Peyer's patch (tissue), 4 donors: ENCODE data around the gene GLYATL3. TPM values are rescaled to one million over a fixed set of nuclear protein-coding genes. Genes with fewer than 3 reads are reported as not detected.

Experiments used
- DNase-seq, 3 donors: peaks; one replicate each; pipeline ENCODE4 v3.0.0-alpha.2; 2017 to 2019
- H3K27ac ChIP-seq, 4 donors: fragments of 200-600 bp; sonication (generic); one replicate each; pipeline ENCODE4 v1.5.1; 2016 to 2019
- H3K27me3 ChIP-seq, 2 donors: fragments of 200-600 bp; sonication (generic); one replicate each; pipeline ENCODE4 v1.5.1; 2019
- H3K36me3 ChIP-seq, 3 donors: fragments of 200-600 bp; sonication (generic); one replicate each; pipeline ENCODE4 v1.5.1; 2016 to 2019
- H3K4me1 ChIP-seq, 4 donors: fragments of 200-600 bp; sonication (generic); one replicate each; pipeline ENCODE4 v1.5.1; 2016 to 2019
- H3K4me3 ChIP-seq, 4 donors: fragments of 200-600 bp; sonication (generic); 1 replicate in 3 of 4; 2 replicates in 1 of 4; pipeline ENCODE4 v1.5.1; 2016 to 2019; ENCODE audit warnings: mild to moderate bottlenecking in 1 of 4
- H3K9me3 ChIP-seq, 4 donors: fragments of 200-600 bp; sonication (generic); one replicate each; pipeline ENCODE4 v1.5.1; 2016 to 2019; ENCODE audit warnings: mild to moderate bottlenecking in 1 of 4
- POLR2A ChIP-seq, 2 donors: fragments of 450-650 bp; IDR thresholded peaks; one replicate each; pipeline ENCODE4 v1.5.1; 2017; ENCODE audit warnings: antibody characterized with exemption in 2 of 2, mild to moderate bottlenecking in 2 of 2, moderate library complexity in 2 of 2
- total RNA-seq, 4 donors: library from RNA; depleted of rRNA; stranded (reverse); fragments of >200 nt; gene quantifications; one replicate each; pipeline ENCODE4 v1.1.0, GENCODE V29; 2016
- TF ChIP-seq, protein P1 (sequence below), 6 experiments: fragments of 450-650 bp in 4 of 6; fragments of 200-600 bp in 2 of 6; sonication (generic) in 1 of 6; IDR thresholded peaks; one replicate each; pipeline ENCODE4 v1.5.1; 2017 to 2019; ENCODE audit warnings: antibody characterized with exemption in 6 of 6, mild to moderate bottlenecking in 3 of 6, moderate library complexity in 1 of 6

Gene GLYATL3
- total RNA-seq, 4 donors from 2014 or later = not detected

DNA sequence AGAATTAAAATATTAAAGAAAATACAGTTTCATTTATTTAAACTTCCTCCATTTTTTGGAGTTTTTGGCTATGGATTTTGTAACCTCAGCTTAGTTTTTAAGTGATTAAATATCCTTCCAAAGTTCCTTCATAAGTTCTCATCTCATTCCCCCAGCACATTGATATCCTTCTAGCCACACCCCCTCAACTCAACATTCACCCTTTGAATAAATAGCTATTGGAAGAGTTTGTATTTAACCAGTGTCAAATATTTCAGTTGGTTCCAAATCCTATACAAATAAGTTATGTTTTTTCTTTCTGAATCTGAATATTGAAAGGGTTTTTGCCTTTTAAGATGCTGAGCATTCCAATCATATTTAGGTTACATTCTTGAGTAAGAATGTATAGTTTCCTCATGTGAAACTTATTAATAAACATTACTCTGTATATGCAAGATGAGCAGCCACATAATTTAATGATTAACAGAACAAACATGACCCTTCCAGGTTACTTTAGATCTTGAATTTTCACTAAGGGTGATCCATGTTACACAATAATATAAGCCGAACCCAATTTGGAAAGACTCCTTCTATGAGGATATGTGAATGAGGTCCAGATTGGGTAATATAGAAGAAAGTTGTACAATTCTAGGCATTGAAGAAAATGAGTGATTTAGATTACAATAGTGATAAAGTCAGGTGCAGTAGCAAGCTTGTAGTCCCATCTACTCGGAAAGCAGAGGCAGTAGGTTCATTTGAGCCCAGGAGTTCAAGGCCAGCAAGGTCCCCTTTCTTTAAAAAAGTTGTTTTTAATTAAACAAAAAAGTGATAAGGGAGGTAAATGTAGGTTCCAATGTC is 13.6 kb downstream of the GLYATL3 start:
- TF ChIP-seq POLR2A (IDR thresholded peaks at IDR 0.05) = no peak
- TF ChIP-seq, protein P1, sequence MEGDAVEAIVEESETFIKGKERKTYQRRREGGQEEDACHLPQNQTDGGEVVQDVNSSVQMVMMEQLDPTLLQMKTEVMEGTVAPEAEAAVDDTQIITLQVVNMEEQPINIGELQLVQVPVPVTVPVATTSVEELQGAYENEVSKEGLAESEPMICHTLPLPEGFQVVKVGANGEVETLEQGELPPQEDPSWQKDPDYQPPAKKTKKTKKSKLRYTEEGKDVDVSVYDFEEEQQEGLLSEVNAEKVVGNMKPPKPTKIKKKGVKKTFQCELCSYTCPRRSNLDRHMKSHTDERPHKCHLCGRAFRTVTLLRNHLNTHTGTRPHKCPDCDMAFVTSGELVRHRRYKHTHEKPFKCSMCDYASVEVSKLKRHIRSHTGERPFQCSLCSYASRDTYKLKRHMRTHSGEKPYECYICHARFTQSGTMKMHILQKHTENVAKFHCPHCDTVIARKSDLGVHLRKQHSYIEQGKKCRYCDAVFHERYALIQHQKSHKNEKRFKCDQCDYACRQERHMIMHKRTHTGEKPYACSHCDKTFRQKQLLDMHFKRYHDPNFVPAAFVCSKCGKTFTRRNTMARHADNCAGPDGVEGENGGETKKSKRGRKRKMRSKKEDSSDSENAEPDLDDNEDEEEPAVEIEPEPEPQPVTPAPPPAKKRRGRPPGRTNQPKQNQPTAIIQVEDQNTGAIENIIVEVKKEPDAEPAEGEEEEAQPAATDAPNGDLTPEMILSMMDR (IDR thresholded peaks at IDR 0.05) = no peak
- Histone ChIP-seq H3K27ac (no peak overlapping the region), H3K36me3 (no peaks in the 10 kb centered on the region), H3K27me3 (no peaks in the 10 kb centered on the region), H3K4me3 (no peak overlapping the region), H3K4me1 (no peaks in the 10 kb centered on the region), H3K9me3 (no peaks in the 10 kb centered on the region)
- DNase-seq = no peak

DNA sequence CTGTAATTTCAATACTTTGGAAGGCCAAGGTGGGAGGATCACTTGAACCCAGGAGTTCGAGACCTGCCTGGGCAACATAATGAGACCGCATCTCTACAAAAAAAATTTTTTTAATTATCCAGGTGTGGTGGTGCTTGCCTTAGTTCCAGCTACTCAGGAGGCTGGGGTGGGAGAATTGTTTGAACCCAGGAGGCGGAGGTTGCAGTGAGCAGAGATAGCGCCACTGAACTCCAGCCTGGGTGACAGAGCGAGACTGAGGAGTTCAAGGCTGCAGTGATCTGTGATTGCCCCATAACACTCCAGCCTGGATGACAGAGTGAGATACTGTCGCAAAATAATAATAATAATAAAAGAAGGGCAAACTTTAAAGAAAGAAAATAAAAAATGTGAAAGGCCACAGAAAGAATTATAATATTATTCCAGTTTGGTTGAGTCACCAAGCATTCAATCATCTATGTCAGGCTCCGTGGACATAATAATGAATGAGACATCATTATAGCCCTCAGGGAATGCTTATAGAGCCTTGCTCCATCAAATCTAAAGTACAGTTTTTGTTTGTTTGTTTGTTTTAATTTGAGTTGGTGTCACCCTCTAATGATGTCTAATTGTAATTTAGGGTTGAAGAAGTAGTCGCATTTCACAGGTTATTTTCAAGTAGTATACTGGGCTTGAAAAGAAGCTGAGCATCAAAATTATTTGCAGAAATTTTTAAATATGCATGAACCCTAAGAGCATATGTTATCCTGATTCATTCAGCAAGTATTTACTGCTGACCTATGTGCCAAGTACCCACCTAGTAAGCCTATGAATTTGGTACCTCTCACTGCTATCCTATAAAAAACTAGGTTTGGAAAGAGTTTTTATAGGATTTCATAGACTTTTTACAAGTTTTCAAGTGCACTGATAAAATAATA is 15.1 kb downstream of the GLYATL3 start:
- no peak for TF ChIP-seq POLR2A (IDR thresholded peaks at IDR 0.05)
- TF ChIP-seq, protein P1 (IDR thresholded peaks at IDR 0.05) = no peak
- H3K4me1 ChIP-seq = no peaks in the 10 kb centered on the region
- H3K27ac ChIP-seq = no peak overlapping the region
- H3K9me3 ChIP-seq = no peaks in the 10 kb centered on the region
- no peak for DNase-seq
- H3K36me3 ChIP-seq = no peaks in the 10 kb centered on the region
- H3K4me3 ChIP-seq = no peak overlapping the region
- H3K27me3 ChIP-seq = no peaks in the 10 kb centered on the region

DNA sequence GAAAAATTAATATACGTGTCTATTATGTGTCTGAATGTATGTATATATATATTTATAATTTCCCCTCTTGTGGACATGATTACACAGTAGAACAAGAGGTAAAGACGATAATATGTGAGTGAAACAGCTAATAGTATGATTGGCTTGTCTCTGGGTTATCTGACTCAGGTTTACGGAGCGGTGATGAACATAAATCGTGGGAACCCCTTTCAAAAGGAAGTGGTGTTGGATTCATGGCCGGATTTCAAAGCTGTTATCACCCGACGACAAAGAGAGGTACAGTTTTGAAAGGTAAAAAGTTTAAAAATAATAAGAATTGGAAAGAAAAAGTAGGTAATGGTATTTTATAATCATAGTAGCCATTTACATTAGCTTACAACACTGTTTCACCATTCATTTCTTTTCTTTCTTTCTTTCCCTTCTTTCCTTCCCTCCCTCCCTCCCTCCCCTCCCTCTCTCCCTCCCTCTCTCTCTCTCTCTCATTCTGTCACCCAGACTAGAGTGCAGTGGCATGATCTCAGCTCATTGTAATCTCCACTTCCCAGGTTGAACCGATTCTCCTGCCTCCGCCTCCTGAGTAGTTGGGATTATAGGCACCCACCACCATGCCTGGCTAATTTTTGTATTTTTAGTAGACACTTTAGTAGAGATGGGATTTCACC is 15.9 kb downstream of the GLYATL3 start:
- H3K4me3 ChIP-seq = no peak overlapping the region
- no peaks in the 10 kb centered on the region for H3K9me3 ChIP-seq
- no peaks in the 10 kb centered on the region for H3K27me3 ChIP-seq
- TF ChIP-seq POLR2A (IDR thresholded peaks at IDR 0.05) = no peak
- TF ChIP-seq, protein P1 (IDR thresholded peaks at IDR 0.05) = no peak
- H3K4me1 ChIP-seq = no peaks in the 10 kb centered on the region
- no peak for DNase-seq
- H3K36me3 ChIP-seq = no peaks in the 10 kb centered on the region
- no peak overlapping the region for H3K27ac ChIP-seq

DNA sequence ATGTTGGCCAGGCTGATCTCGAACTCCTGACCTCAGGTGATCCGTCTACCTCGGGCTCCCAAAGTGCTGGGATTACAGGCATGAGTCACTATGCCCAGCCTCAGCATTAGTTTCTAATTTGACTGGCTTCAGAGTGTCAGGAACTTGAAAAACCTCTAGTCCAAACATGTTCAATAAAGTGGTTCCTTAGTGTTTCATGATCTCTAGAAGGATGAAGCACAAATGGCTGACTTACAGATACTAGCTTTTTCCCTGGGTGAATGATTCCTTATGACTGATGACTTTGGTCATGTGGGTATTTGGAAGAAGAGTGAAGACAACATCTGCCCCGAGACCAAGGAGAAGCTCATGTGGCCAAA is 16.4 kb downstream of the GLYATL3 start:
- Histone ChIP-seq H3K27ac (no peak overlapping the region), H3K4me3 (no peak overlapping the region), H3K27me3 (no peaks in the 10 kb centered on the region), H3K9me3 (no peaks in the 10 kb centered on the region), H3K4me1 (no peaks in the 10 kb centered on the region), H3K36me3 (no peaks in the 10 kb centered on the region)
- DNase-seq = no peak
- TF ChIP-seq, protein P1 (IDR thresholded peaks at IDR 0.05) = no peak
- no peak for TF ChIP-seq POLR2A (IDR thresholded peaks at IDR 0.05)

DNA sequence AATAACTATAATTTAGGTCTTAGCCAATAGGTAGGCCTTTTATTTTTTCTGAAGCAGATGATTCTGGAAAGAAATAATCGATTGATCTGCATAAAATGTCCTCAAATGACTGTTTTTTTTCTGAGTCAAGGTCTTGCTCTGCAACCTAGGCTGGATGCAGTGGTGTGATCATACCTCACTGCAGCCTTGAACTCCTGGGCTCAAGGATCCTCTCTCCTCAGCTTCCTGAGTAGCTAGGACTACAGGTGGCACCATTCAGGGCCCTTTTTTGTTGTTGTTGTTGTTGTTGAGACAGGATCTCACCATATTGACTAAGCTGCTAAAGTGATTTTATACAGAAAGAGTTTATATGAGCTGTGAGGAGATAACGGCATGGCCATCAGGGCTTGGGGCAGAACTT is 18.2 kb downstream of the GLYATL3 start:
- Histone ChIP-seq H3K36me3 (no peaks in the 10 kb centered on the region), H3K9me3 (no peaks in the 10 kb centered on the region), H3K4me1 (no peaks in the 10 kb centered on the region), H3K27ac (no peak overlapping the region), H3K27me3 (no peaks in the 10 kb centered on the region), H3K4me3 (no peak overlapping the region)
- no peak for TF ChIP-seq POLR2A (IDR thresholded peaks at IDR 0.05)
- TF ChIP-seq, protein P1 (IDR thresholded peaks at IDR 0.05) = no peak
- DNase-seq = no peak
